GM12878 (cell line): ENCODE measurements around the gene PITPNM3. TPM values are rescaled to one million over a fixed set of nuclear protein-coding genes. Genes with fewer than 3 reads are reported as not detected.
A peak's percentile ranks its signal among the peaks of the same experiment; 100 is the strongest.

Experiments
- ATAC-seq: fragments of 200-7000 bp; cut with Tn5 transposase; 3 replicates; pipeline ENCODE4 v1.9.1; 2020; ENCODE audit warnings: mild to moderate bottlenecking, moderate library complexity
- BruUV-seq: library from RNA; stranded (reverse); fragments of 400-500 nt; replicated peaks from 2 replicates; lab custom pipeline; 2021; lab: Mats Ljungman, UMichigan
- CTCF ChIA-PET: fragments of 300-600 bp; sonication (Branson Sonifier 250); formaldehyde crosslinking; extraction: SDS; loops from one replicate; lab custom pipeline; 2021; ENCODE audit warnings: inconsistent platforms; lab: Yijun Ruan, JAX
- POLR2A ChIA-PET: fragments of 350-600 bp; formaldehyde crosslinking; extraction: SDS; loops from one replicate; lab custom pipeline; 2021; ENCODE audit warnings: inconsistent platforms; lab: Charles Lee
- RAD21 ChIA-PET: fragments of 300-600 bp; sonication (Branson Sonifier 250); formaldehyde crosslinking; loops from one replicate; lab custom pipeline; 2023; ENCODE audit warnings: antibody characterized with exemption; ENCODE audit not compliant: unreplicated experiment; lab: Charles Lee
- SMC1A ChIA-PET: fragments of 300-600 bp; sonication (Branson Sonifier 250); formaldehyde crosslinking; loops from one replicate; lab custom pipeline; 2023; ENCODE audit not compliant: unreplicated experiment, uncharacterized antibody; lab: Charles Lee
- DNase-seq: peaks from one replicate; pipeline ENCODE4 v3.0.0-alpha.2; 2011; ENCODE audit warnings: low read depth, low spot score
- FAIRE-seq: peaks from 3 replicates; lab custom pipeline; 2011; peaks lifted over from hg19 to GRCh38; lab: Jason Lieb, UNC
- H2AFZ ChIP-seq: 2 replicates; pipeline ENCODE4 v1.6.0; 2011; ENCODE audit warnings: low read depth, low read length, control low read depth; ENCODE audit not compliant: control insufficient read depth
- H3K27ac ChIP-seq: 2 replicates; pipeline ENCODE4 v1.5.1; 2011; ENCODE audit warnings: control low read depth; ENCODE audit not compliant: control insufficient read depth, insufficient read depth
- H3K27me3 ChIP-seq, 2 experiments: replicated peaks in 1 of 2; 2 replicates each; pipeline versions ENCODE4 v1.6.0 to v1.6.1; 2011; ENCODE audit warnings: low read length in 1 of 2; ENCODE audit not compliant: control insufficient read depth in 2 of 2, insufficient read depth in 2 of 2
- H3K36me3 ChIP-seq, 2 experiments: 2 replicates each; pipeline ENCODE4 v1.5.1; 2011; ENCODE audit warnings: low read length in 1 of 2; ENCODE audit not compliant: control insufficient read depth in 2 of 2, insufficient read depth in 2 of 2
- H3K4me1 ChIP-seq: 2 replicates; pipeline ENCODE4 v1.6.1; 2011; ENCODE audit warnings: mild to moderate bottlenecking, low read length, moderate library complexity, mixed read lengths; ENCODE audit not compliant: control insufficient read depth, insufficient read depth
- H3K4me2 ChIP-seq: 2 replicates; pipeline ENCODE4 v1.6.0; 2011; ENCODE audit warnings: control low read depth; ENCODE audit not compliant: control insufficient read depth, insufficient read depth
- H3K4me3 ChIP-seq: fragments of 200-600 bp; sonication (generic); 2 replicates; pipeline ENCODE4 v1.5.1; 2016
- H3K79me2 ChIP-seq: 2 replicates; pipeline ENCODE4 v1.6.0; 2011; ENCODE audit warnings: low read length; ENCODE audit not compliant: control insufficient read depth, insufficient read depth
- H3K9ac ChIP-seq: 2 replicates; pipeline ENCODE4 v1.8.0; 2011; ENCODE audit warnings: low read length, control low read depth, mixed read lengths; ENCODE audit not compliant: control insufficient read depth, insufficient read depth
- H3K9me3 ChIP-seq: replicated peaks from 3 replicates; pipeline ENCODE4 v1.5.1; 2011; ENCODE audit warnings: mild to moderate bottlenecking, low read length; ENCODE audit not compliant: control insufficient read depth, insufficient read depth
- H4K20me1 ChIP-seq: 2 replicates; pipeline ENCODE4 v1.6.0; 2011; ENCODE audit not compliant: control insufficient read depth, insufficient read depth
- E4F1 ChIP-seq: fragments of 450-650 bp; IDR thresholded peaks from 2 replicates; pipeline ENCODE4 v1.6.1; 2018; ENCODE audit warnings: borderline replicate concordance, mild to moderate bottlenecking; ENCODE audit not compliant: partially characterized antibody
- FOS ChIP-seq: IDR thresholded peaks from 3 replicates; pipeline ENCODE4 v1.6.1; 2011; ENCODE audit warnings: borderline replicate concordance; ENCODE audit not compliant: insufficient read length; ENCODE audit errors: extremely low read depth
- IKZF1 ChIP-seq: fragments of 450-650 bp; conservative IDR thresholded peaks from 2 replicates; pipeline ENCODE4 v1.6.1; 2017; ENCODE audit warnings: antibody characterized with exemption, mild to moderate bottlenecking
- IKZF2 ChIP-seq, 2 experiments: fragments of 450-650 bp; IDR thresholded peaks; 2 replicates each; pipeline ENCODE4 v1.6.1; 2017; ENCODE audit warnings: mild to moderate bottlenecking in 2 of 2, moderate library complexity in 2 of 2
- JUNB ChIP-seq: IDR thresholded peaks from 2 replicates; pipeline ENCODE4 v1.6.1; 2016; ENCODE audit warnings: antibody characterized with exemption, mild to moderate bottlenecking
- MEF2A ChIP-seq: IDR thresholded peaks from 2 replicates; pipeline ENCODE4 v1.6.1; 2011; ENCODE audit warnings: low read depth, mild to moderate bottlenecking, low read length, moderate library complexity; ENCODE audit not compliant: insufficient read depth
- MTA3 ChIP-seq: IDR thresholded peaks from 2 replicates; pipeline ENCODE4 v1.6.1; 2012; ENCODE audit warnings: low read length, inconsistent platforms, borderline replicate concordance
- MXI1 ChIP-seq: fragments of 150-350 bp; IDR thresholded peaks from 2 replicates; pipeline ENCODE4 v1.6.1; 2011; ENCODE audit warnings: low read depth, mild to moderate bottlenecking, inconsistent platforms, low read length, improper control_type of control experiment
- MYB ChIP-seq: fragments of 150-350 bp; IDR thresholded peaks from 2 replicates; pipeline ENCODE4 v1.6.1; 2014; ENCODE audit warnings: mild to moderate bottlenecking, low read depth, low read length, borderline replicate concordance
- NKRF ChIP-seq: fragments of 450-650 bp; conservative IDR thresholded peaks from 2 replicates; pipeline ENCODE4 v1.6.1; 2017; ENCODE audit warnings: mild to moderate bottlenecking, moderate library complexity
- RAD51 ChIP-seq: fragments of 450-650 bp; IDR thresholded peaks from 2 replicates; pipeline ENCODE4 v1.6.1; 2016; ENCODE audit warnings: moderate library complexity, mild to moderate bottlenecking, inconsistent platforms
- RB1 ChIP-seq: fragments of 450-650 bp; formaldehyde crosslinking; IDR thresholded peaks from 2 replicates; pipeline ENCODE4 v1.6.1; 2017; ENCODE audit warnings: mild to moderate bottlenecking, borderline replicate concordance
- RBBP5 ChIP-seq: fragments of 200-600 bp; sonication (generic); conservative IDR thresholded peaks from 2 replicates; pipeline ENCODE4 v1.6.1; 2016
- RUNX3 ChIP-seq: IDR thresholded peaks from 2 replicates; pipeline ENCODE4 v1.6.1; 2012; ENCODE audit warnings: low read length, inconsistent platforms
- TCF12 ChIP-seq: IDR thresholded peaks from 2 replicates; pipeline ENCODE4 v1.6.1; 2011; ENCODE audit warnings: low read depth, mild to moderate bottlenecking, low read length
- ZBTB33 ChIP-seq: fragments of 450-650 bp; IDR thresholded peaks from 2 replicates; pipeline ENCODE4 v1.6.1; 2017; ENCODE audit warnings: mild to moderate bottlenecking
- ZNF274 ChIP-seq: IDR thresholded peaks from one replicate; pipeline ENCODE4 v1.8.0; 2011; ENCODE audit not compliant: insufficient read length, insufficient read depth
- WGBS: methylation state at CpG from one replicate; pipeline ENCODE4 v1.1.6; 2016; ENCODE audit warnings: low lambda C conversion rate; ENCODE audit not compliant: insufficient replicate concordance, insufficient coverage; ENCODE audit errors: missing lambda C conversion rate; 5-methylcytosine and 5-hydroxymethylcytosine counted together
- in situ Hi-C: fragments of 300-500 bp; cut with MboI; formaldehyde crosslinking; loops from 9 replicates; pipeline ENCODE4 v1.14.3; 2018; ENCODE audit warnings: mixed read lengths
- intact Hi-C: fragments of 100-400 bp; cut with micrococcal nuclease; formaldehyde crosslinking; loops from one replicate; pipeline ENCODE4 v1.14.2; 2022; ENCODE audit not compliant: unreplicated experiment
- polyA plus RNA-seq, 11 experiments: library from polyadenylated mRNA; depleted of rRNA in 4 of 11; unstranded in 6 of 11; stranded (reverse) in 5 of 11; fragments of >200 nt; fragmentation: Nextera tagmentation in 4 of 11; fragmentation: Illumina TruSeq in 1 of 11; extraction: Ambion mirVana in 4 of 11; extraction: Trizol in 1 of 11; gene quantifications; 1 replicate in 1 of 11; 2 replicates in 10 of 11; pipeline versions ENCODE4 v1.2.1 to v1.2.3, GENCODE V29; 2011 to 2016; ENCODE audit warnings: inconsistent platforms in 2 of 11, missing spikeins in 2 of 11, low read depth in 1 of 11
- total RNA-seq, 4 experiments: library from RNA; depleted of rRNA in 3 of 4; stranded (reverse); fragments of >200 nt in 3 of 4; fragmentation: Illumina TruSeq in 1 of 4; extraction: Trizol in 1 of 4; gene quantifications; 2 replicates each; pipeline versions ENCODE4 v1.2.1 to v1.2.3, GENCODE V29; 2013 to 2021

Gene PITPNM3
- total and polyA plus RNA-seq, 10 of the 15 experiments (the other 5 are each of a cell fraction or from before 2014, with no cell fraction given), result 0.02 to 0.49 (median 0.19) TPM; not detected in 1

GRCh38 chr17:6450926-6451832 lies 105.2 kb downstream of the PITPNM3 start (continued):
- peak; percentile 54; the same call in 1 of the 2 replicates for TF ChIP-seq TCF12
- no peak for TF ChIP-seq MYB
- TF ChIP-seq RBBP5, result no peak
- 0 out of 2 replicates have a peak, but pooled peaks have one; percentile 13 for TF ChIP-seq JUNB
- TF ChIP-seq MTA3, result 0 out of 2 replicates have a peak, but pooled peaks have one; percentile 48
- no peak for TF ChIP-seq FOS
- no peak for TF ChIP-seq RB1
- TF ChIP-seq IKZF1, result 0 out of 2 replicates have a peak, but pooled peaks have one; percentile 20
- TF ChIP-seq IKZF2 (IDR thresholded peaks at IDR 0.05), result 0 out of 4 replicates have a peak, but pooled peaks of 1 of the 2 experiments have one; percentile 20
- no peak for TF ChIP-seq ZBTB33

GRCh38 chr17:6449307-6449706 lies 107.0 kb downstream of the PITPNM3 start:
- RAD21 ChIA-PET, result no interaction called here
- Histone ChIP-seq H3K9me3 (no peaks in the 10 kb centered on the region), H4K20me1 (no peaks in the 10 kb centered on the region), H3K4me1 (peaks cover 42% of the 10 kb centered on the region), H3K4me3 (no peak overlapping the region), H3K27me3 (no peaks in the 10 kb centered on the region), H3K27ac (no peak overlapping the region), H3K4me2 (no peak overlapping the region), H3K9ac (no peak overlapping the region), H3K79me2 (no peaks in the 10 kb centered on the region), H3K36me3 (peaks cover 0 to 3% of the 10 kb centered on the region in 2 experiments; a peak in 1 of 4 replicates), H2AFZ (no peak overlapping the region)
- intact Hi-C loops (no loop called here), in situ Hi-C loops (no loop called here)
- FAIRE-seq (no peak), DNase-seq (no peak), ATAC-seq (no peak)
- WGBS, result 96% methylated on average over 6 of the region's 6 CpGs
- POLR2A ChIA-PET, result interaction anchor here (1.2 kb wide), 1 partner anchor 10 kb away, joined by 3 read pairs; no protein-coding TSS in a partner anchor
- no TSS peak for BruUV-seq
- SMC1A ChIA-PET, result no interaction called here
- CTCF ChIA-PET, result interaction anchor here (0.6 to 1.3 kb wide), 3 partner anchors 13 to 472 kb away, joined by 3 read pairs; no protein-coding TSS in a partner anchor
- TF ChIP-seq MXI1, result no peak
- TF ChIP-seq RAD51, result no peak
- no peak for TF ChIP-seq RUNX3
- no peak for TF ChIP-seq ZNF274
- no peak for TF ChIP-seq E4F1
- no peak for TF ChIP-seq NKRF
- no peak for TF ChIP-seq MEF2A
